IPS-15b (cell line): Measurements from ENCODE around the gene CYP19A1.

ENCODE experiments used
- H3K27me3 ChIP-seq: one replicate; pipeline ENCODE4 v1.6.1; 2013; ENCODE audit warnings: low read length; ENCODE audit not compliant: control insufficient read depth, insufficient read depth
- H3K36me3 ChIP-seq: one replicate; pipeline ENCODE4 v1.6.1; 2013; ENCODE audit warnings: low read length; ENCODE audit not compliant: control insufficient read depth, insufficient read depth
- H3K4me1 ChIP-seq: one replicate; pipeline ENCODE4 v1.6.1; 2013; ENCODE audit warnings: mild to moderate bottlenecking, low read length; ENCODE audit not compliant: control insufficient read depth, insufficient read depth
- H3K4me3 ChIP-seq: one replicate; pipeline ENCODE4 v1.5.1; 2013; ENCODE audit warnings: low read depth, low read length
- H3K9ac ChIP-seq: one replicate; pipeline ENCODE4 v1.6.1; 2013; ENCODE audit warnings: low read depth, mild to moderate bottlenecking, low read length
- H3K9me3 ChIP-seq: one replicate; pipeline ENCODE4 v1.6.1; 2013; ENCODE audit warnings: mild to moderate bottlenecking, low read length; ENCODE audit not compliant: control insufficient read depth, insufficient read depth

The CYP19A1 gene

DNA sequence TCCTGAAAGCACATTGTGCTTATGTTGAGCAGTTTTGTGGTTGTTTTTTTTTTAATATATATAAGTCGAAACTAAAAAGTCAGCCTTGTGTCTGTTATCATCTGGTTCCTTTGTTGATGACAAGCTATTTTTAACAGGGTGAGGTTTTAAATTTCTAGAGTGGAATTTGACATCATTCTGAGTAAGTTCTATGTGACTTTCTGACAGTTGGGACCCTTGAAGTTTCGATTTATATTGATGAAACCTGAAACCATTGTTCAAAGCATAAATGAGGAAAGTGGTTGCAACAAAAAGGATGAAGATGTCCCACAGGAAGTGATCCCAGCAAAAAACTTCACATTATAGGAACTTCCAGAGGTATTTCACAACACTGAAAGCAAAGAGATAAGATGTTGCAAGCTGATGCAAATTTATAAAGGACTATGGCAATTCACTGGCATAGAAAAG, 94.0 kb downstream of the CYP19A1 start:
- Histone ChIP-seq H3K4me1 (peaks cover 5% of the 10 kb centered on the region), H3K27me3 (no peaks in the 10 kb centered on the region), H3K4me3 (no peak overlapping the region), H3K36me3 (no peaks in the 10 kb centered on the region), H3K9ac (no peak overlapping the region), H3K9me3 (no peaks in the 10 kb centered on the region)

DNA sequence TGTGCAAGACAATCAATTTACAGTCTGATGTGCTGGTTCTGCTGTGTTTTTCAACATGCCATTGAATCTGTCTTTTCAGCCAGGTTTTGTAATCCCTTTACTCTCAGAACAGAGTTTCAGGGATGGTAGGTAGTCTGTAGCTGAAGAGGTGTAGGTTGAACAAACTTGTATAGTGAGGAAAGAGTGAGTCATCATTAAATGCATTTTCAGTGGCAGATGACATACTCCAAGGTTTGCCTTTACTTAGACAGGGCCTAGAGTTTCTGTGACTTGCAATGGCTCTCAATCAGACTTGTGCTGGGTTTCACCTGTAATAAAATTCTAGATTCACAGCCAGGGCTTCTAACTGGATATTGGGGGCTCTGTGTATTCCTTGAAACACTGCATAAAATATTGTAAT, 94.6 kb downstream of the CYP19A1 start:
- Histone ChIP-seq H3K4me3 (no peak overlapping the region), H3K9ac (no peak overlapping the region), H3K4me1 (peaks cover 5% of the 10 kb centered on the region), H3K27me3 (no peaks in the 10 kb centered on the region), H3K36me3 (no peaks in the 10 kb centered on the region), H3K9me3 (no peaks in the 10 kb centered on the region)

DNA sequence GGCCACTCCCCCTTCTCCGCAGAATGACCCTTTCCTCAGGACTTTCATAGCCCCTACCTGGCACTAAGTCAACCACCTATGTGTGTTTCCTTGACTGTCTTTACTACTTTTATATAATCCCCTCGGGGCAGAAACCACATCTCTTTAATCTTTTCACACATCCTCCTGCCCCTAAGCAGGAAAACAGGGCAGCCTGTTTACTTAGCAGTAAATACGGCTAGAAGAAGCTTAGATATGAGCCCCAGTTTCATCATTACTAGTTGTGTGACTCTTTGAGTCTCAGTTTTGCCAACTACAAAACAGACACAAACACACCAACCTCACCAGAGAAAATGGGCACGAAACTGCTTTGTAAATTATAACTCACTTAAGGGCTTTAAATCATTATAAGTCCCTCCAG, 98.3 kb downstream of the CYP19A1 start:
- Histone ChIP-seq H3K4me1 (peaks cover 5% of the 10 kb centered on the region), H3K4me3 (no peak overlapping the region), H3K36me3 (no peaks in the 10 kb centered on the region), H3K9ac (no peak overlapping the region), H3K9me3 (no peaks in the 10 kb centered on the region), H3K27me3 (no peaks in the 10 kb centered on the region)

DNA sequence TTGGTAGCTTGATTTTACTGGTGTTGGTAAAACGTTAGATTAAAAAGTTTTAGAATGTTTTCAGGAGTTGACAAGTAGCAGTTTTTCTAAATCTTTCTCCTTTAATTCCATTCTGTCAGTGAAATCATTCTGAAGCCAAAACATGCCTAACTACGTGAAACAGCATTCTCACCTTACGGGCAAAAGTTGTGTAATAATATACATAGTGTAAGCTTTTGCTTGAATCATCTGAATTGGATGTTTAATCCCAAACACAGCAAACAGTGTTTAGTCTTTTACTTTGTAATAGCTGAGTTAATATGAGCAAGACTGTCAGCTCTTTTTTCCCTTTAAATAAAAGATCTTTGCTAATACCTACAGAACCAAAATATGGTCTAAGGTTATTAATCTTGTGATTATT, 100.6 kb downstream of the CYP19A1 start:
- Histone ChIP-seq H3K4me3 (no peak overlapping the region), H3K9ac (no peak overlapping the region), H3K4me1 (peaks cover 13% of the 10 kb centered on the region), H3K36me3 (no peaks in the 10 kb centered on the region), H3K9me3 (no peaks in the 10 kb centered on the region), H3K27me3 (no peaks in the 10 kb centered on the region)

DNA sequence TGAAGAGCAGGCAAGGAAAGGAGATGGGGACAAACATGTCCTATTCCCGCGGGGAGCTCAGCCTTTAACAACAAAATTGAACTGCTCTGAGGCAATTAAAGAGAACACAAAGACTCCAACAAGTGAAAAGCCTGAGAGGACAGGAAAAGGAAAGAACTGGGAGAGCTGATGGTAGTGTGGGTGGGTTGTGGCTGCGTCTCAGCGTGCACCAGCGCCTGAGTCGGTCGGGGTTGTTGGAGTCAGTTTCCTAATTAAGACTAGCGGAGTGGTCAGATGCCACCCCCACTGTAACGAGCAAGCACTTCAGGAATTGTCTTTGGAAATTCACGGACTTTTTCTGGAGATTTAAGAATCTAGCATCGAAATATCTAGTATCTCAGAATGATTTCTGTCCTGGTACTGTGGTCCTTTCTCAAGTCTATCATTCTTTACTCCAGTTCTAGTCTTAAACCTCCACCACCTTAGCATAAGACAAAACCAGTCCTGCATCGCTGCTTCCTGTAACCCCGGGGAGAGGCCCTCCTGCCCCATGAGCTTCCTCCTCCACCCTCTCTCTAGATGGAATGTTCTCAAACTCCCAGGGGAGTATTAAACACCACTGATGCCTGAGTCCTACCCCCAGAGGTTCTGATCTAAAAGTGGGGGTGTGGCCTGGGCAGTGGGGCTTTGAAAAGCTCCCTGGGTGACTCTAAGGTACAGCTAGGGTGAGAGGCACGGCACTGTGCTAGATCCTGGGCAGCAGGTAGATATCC, 104.0 kb downstream of the CYP19A1 start:
- Histone ChIP-seq H3K36me3 (no peaks in the 10 kb centered on the region), H3K9me3 (no peaks in the 10 kb centered on the region), H3K27me3 (no peaks in the 10 kb centered on the region), H3K4me3 (no peak overlapping the region), H3K9ac (no peak overlapping the region), H3K4me1 (peaks cover 8% of the 10 kb centered on the region)

DNA sequence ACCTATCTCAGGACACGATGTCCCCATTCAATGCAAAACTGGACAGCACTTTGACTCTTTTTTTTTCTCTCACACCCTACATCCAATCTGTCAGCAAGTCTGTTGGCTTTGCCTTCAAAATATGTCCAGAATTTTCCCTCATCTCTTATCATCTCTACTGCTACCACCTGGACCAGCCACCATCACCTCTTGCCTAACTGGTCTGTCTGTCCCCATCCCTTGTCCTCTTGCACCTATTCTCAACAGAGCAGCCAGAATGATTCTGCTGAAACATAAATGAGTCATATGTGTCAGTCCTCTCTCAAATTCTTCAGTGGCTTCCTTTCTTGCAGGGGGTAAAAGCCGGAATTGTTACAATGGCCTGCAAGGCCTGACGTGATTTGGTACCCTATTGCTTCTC, 105.8 kb downstream of the CYP19A1 start:
- H3K9me3 ChIP-seq: no peaks in the 10 kb centered on the region
- H3K9ac ChIP-seq: no peak overlapping the region
- H3K36me3 ChIP-seq: no peaks in the 10 kb centered on the region
- H3K4me3 ChIP-seq: no peak overlapping the region
- H3K27me3 ChIP-seq: no peaks in the 10 kb centered on the region
- peaks cover 8% of the 10 kb centered on the region for H3K4me1 ChIP-seq

DNA sequence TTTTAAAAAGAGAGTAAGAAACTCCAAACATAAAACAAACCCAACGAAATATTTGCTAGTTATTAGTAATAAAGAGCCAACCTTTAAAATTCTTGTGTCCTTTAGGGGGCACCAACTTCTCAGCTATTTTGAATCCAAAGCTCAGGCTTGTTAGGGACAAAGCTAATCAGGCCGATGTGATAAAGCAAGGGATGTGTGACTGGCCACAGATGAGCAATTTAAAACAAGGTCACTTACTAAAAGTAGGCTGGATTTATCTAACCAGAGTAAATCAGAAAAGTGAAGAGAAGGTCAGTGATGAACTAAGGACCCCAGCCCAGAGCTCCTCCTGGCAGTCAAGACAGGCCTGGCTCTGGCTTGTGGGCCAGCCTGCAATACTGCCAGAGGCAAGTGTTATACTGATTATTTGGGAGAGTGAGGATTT, 108.5 kb downstream of the CYP19A1 start:
- Histone ChIP-seq H3K4me1 (peaks cover 8% of the 10 kb centered on the region), H3K27me3 (no peaks in the 10 kb centered on the region), H3K4me3 (no peak overlapping the region), H3K9me3 (no peaks in the 10 kb centered on the region), H3K9ac (no peak overlapping the region), H3K36me3 (no peaks in the 10 kb centered on the region)

DNA sequence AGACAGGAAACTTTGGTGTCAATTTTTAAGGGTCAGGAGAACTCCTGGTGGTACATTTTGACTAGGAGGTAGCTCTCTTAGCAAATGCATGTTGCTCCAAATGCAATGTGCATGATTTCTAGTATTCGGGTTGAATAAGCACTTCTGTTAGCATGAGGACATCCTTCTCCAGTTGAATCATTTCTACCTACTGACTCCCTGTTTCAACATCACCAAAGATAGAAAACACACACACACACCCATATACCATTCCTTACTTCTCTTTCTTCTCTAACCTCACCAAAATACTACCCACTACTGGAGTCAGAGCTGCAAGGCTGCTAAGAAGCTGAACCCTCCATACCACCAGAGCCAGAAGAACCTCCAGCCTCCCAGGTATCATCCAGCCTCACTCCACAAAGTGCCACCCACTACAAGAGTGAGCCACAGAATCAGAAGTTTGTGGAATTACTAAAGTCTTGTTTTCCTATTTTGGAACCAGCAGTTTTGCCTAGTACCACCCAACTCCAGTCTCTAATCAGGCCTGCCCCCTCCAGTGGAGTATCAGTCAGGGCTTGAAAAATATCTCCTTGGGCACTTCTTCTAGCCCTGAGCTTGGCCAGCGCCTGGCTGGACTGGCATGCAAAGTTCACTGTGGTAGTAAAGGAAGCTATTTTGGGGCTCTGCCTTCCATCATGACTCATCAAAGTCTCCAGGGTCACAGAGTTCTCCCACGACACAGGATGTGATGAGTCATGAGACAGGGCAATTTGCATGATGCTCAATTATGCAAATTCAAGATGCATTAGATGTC, 110.3 kb downstream of the CYP19A1 start:
- H3K9ac ChIP-seq: no peak overlapping the region
- no peaks in the 10 kb centered on the region for H3K4me1 ChIP-seq
- H3K36me3 ChIP-seq: no peaks in the 10 kb centered on the region
- no peaks in the 10 kb centered on the region for H3K27me3 ChIP-seq
- no peaks in the 10 kb centered on the region for H3K9me3 ChIP-seq
- H3K4me3 ChIP-seq: no peak overlapping the region

DNA sequence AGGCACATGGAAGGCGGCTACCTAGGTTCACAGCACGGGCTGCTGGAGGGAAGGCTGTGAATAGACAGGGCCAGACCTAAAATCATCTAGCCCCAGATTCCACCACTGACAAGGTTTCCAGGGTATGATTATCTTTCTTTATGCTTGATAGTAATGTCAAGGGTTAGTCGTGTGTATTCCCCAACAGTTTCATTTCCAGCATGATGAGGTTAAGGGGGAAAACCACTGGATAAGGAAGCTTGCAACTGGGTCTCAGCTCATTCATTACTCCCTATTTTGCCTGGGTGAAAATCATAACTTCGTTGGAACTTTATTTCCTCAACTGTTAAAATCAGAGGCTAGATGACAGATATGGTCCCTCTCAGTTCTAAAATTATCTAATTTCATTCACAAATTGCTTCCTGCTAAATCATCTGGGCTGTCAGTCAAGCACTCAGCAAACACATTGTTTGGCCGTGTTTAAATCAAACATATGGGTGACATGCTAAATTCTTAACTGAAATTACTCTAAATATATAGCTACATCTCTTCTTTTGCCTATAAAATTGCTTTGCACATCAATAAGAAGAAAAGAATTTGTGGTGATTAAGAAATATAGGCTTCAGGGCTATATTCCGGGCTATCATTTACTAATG, 111.7 kb downstream of the CYP19A1 start:
- H3K4me1 ChIP-seq: no peaks in the 10 kb centered on the region
- no peaks in the 10 kb centered on the region for H3K9me3 ChIP-seq
- no peaks in the 10 kb centered on the region for H3K27me3 ChIP-seq
- no peak overlapping the region for H3K9ac ChIP-seq
- no peak overlapping the region for H3K4me3 ChIP-seq
- H3K36me3 ChIP-seq: no peaks in the 10 kb centered on the region

DNA sequence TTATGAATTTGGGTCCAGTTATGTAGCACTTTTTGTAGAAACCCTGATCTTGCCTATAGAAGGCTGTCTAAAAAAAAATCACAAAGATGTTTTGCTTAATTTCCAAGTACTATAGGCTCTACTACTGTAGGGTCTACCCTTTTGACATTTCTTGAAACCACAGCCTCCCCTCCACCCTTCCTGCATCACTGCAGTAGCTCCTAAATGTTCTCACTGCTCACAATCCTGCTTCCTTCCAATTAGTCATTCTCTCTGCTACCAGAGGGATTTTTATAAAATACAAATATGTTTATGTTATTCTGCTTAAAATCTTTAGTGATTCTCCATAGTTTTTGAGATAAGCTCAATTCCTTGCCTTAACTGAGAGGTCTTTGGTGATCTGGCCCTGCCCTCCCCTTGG, 114.0 kb downstream of the CYP19A1 start:
- Histone ChIP-seq H3K27me3 (no peaks in the 10 kb centered on the region), H3K4me3 (no peak overlapping the region), H3K36me3 (no peaks in the 10 kb centered on the region), H3K9ac (no peak overlapping the region), H3K9me3 (no peaks in the 10 kb centered on the region), H3K4me1 (no peaks in the 10 kb centered on the region)

DNA sequence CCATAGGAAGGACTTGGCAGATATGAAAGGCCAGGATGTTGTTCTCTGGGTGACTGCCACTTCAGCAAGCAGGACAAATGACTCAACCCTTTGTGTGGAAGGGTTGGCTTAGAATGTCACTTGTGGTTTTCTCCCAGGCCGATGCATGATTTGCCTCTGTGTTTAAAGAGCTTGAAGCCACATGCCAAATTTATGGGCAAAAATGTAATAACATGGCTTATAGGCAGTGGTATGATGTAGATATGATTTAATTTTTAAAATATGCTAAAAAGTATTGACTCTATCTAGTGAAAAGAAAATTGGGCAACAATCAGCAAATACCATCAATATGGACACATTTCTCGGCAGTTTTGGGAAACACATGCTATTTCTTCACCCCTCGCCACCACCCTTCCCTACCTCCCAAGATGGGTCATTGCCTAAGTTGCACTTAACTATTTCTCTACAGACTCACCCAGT, 114.6 kb downstream of the CYP19A1 start:
- no peak overlapping the region for H3K9ac ChIP-seq
- H3K4me1 ChIP-seq: no peaks in the 10 kb centered on the region
- no peaks in the 10 kb centered on the region for H3K36me3 ChIP-seq
- H3K4me3 ChIP-seq: no peak overlapping the region
- no peaks in the 10 kb centered on the region for H3K9me3 ChIP-seq
- no peaks in the 10 kb centered on the region for H3K27me3 ChIP-seq
